Measurements from ENCODE around the gene PCDHA5.

- TF ChIP-seq CTCF (IDR thresholded peaks at IDR 0.05; ENCODE audit: borderline replicate concordance, extremely low read depth, low read length, poor library complexity, severe bottlenecking) (no peak), EZH2 (IDR thresholded peaks at IDR 0.05; ENCODE audit: borderline replicate concordance, low read depth, low read length, severe bottlenecking) (no peak)
Observed at GRCh38 chr5:140780512-140780911, 40.9 kb upstream of the PCDHA5 start.
